Lung (tissue), 12 donors: ENCODE data around the gene ADNP. TPM values are rescaled to one million over a fixed set of nuclear protein-coding genes. Genes with fewer than 3 reads are reported as not detected.
A peak's percentile ranks its signal among the peaks of the same experiment; 100 is the strongest.

Source experiments
- ATAC-seq: fragments of 200-7000 bp; cut with Tn5 transposase; one replicate; pipeline ENCODE4 v1.9.1; 2020; ENCODE audit warnings: moderate number of reproducible peaks; ENCODE audit not compliant: insufficient read depth, low FRiP score
- DNase-seq, 3 donors: peaks; one replicate each; pipeline ENCODE4 v3.0.0-alpha.2; 2013 to 2017
- H3K27ac ChIP-seq, 2 donors: one replicate each; pipeline ENCODE4 v1.5.1; 2013; ENCODE audit warnings: mild to moderate bottlenecking in 2 of 2, moderate library complexity in 2 of 2, control low read depth in 1 of 2, inconsistent platforms in 1 of 2, low read depth in 1 of 2, low read length in 1 of 2
- H3K27me3 ChIP-seq, 3 donors: one replicate each; pipeline ENCODE4 v1.5.1; 2013; ENCODE audit warnings: low read length in 2 of 3; ENCODE audit not compliant: control insufficient read depth in 3 of 3, insufficient read depth in 3 of 3
- H3K36me3 ChIP-seq, 4 donors: one replicate each; pipeline ENCODE4 v1.5.1; 2013; ENCODE audit warnings: low read length in 4 of 4, mild to moderate bottlenecking in 1 of 4, moderate library complexity in 1 of 4; ENCODE audit not compliant: control insufficient read depth in 4 of 4, insufficient read depth in 4 of 4
- H3K4me1 ChIP-seq, 5 donors: one replicate each; pipeline ENCODE4 v1.5.1; 2013; ENCODE audit warnings: low read length in 5 of 5, mild to moderate bottlenecking in 2 of 5, moderate library complexity in 1 of 5; ENCODE audit not compliant: control insufficient read depth in 5 of 5, insufficient read depth in 5 of 5
- H3K4me3 ChIP-seq: one replicate; pipeline ENCODE4 v1.5.1; 2013; ENCODE audit warnings: mild to moderate bottlenecking, control low read depth, moderate library complexity
- H3K9ac ChIP-seq, 2 donors: one replicate each; pipeline ENCODE4 v1.5.1; 2013; ENCODE audit warnings: low read length in 2 of 2, control low read depth in 1 of 2; ENCODE audit not compliant: insufficient read depth in 1 of 2
- H3K9me3 ChIP-seq, 4 donors: one replicate each; pipeline ENCODE4 v1.5.1; 2013; ENCODE audit warnings: low read length in 3 of 4, mild to moderate bottlenecking in 1 of 4, moderate library complexity in 1 of 4; ENCODE audit not compliant: control insufficient read depth in 4 of 4, insufficient read depth in 3 of 4
- WGBS, 2 donors: extraction: QIAGEN DNeasy Blood & Tissue Kit; methylation state at CpG; one replicate each; pipeline ENCODE4 v1.1.7; 2013; 5-methylcytosine and 5-hydroxymethylcytosine counted together
- polyA plus RNA-seq, 2 donors: library from polyadenylated mRNA; stranded (reverse); fragments of 200-250 nt; gene quantifications; one replicate each; pipeline ENCODE4 v1.2.1, GENCODE V29; 2013
- total RNA-seq, 2 donors: library from RNA; depleted of rRNA in 1 of 2; stranded (reverse); fragments of >200 nt in 1 of 2; gene quantifications; one replicate each; pipeline ENCODE4 v1.2.1, GENCODE V29; 2014 to 2021
- TF ChIP-seq, protein P1 (sequence below): IDR thresholded peaks from 2 replicates; pipeline ENCODE4 v1.5.1; 2012; ENCODE audit warnings: mild to moderate bottlenecking; ENCODE audit errors: control extremely low read depth, extremely low read depth
- donor health status: control.
- donor health status: control.
- donor health status: Bipolar disorder and iron deficiency.
- donor health status: healthy.
- donor health status: DM: yes; HTN: yes; CAD: no.

The ADNP gene
- total and polyA plus RNA-seq, 4 donors: 18.0 to 81.5 (median 41.5) TPM

DNA sequence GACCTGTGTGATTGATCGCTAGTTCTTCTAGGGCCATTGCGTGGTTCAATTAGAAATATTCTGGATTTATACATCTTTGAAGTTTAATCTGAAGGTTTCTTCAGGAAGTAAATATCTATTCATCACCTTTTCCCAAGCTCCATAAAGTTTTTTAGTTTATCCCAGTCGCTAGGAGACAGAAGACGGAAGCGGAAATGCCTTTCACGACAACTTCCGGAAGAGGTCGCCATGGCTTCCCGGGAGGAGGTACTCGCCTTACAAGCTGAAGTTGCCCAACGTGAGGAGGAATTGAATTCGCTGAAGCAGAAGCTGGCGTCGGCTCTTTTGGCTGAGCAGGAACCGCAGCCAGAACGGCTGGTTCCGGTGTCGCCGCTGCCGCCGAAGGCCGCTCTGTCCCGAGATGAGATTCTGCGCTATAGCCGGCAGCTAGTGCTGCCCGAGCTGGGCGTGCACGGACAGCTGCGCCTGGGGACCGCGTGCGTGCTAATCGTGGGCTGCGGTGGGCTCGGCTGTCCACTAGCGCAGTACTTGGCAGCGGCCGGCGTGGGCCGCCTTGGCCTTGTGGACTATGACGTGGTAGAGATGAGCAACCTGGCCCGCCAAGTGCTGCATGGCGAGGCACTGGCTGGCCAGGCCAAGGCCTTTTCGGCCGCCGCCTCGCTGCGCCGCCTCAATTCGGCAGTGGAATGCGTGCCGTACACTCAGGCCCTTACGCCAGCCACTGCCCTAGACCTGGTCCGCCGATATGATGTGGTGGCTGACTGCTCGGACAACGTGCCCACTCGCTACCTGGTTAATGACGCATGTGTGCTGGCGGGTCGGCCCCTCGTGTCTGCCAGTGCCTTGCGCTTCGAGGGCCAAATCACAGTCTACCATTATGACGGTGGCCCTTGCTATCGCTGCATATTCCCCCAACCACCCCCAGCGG, 27.6 kb upstream of the ADNP start, which contains the start of gene MOCS3:
MOCS3 (plus strand) TSS at position 204 of the 928 bp plus-strand sequence; CDS start at position 229, 25 bp downstream.
- peak within 1 kb of the TSS; percentile 97 to 99 for H3K9ac ChIP-seq
- 1 to 2% methylated on average over 62 to 67 of the region's 67 CpGs for WGBS, 2 donors
- peak within 1 kb of the TSS; percentile 93 for H3K4me3 ChIP-seq
- TF ChIP-seq, protein P1, sequence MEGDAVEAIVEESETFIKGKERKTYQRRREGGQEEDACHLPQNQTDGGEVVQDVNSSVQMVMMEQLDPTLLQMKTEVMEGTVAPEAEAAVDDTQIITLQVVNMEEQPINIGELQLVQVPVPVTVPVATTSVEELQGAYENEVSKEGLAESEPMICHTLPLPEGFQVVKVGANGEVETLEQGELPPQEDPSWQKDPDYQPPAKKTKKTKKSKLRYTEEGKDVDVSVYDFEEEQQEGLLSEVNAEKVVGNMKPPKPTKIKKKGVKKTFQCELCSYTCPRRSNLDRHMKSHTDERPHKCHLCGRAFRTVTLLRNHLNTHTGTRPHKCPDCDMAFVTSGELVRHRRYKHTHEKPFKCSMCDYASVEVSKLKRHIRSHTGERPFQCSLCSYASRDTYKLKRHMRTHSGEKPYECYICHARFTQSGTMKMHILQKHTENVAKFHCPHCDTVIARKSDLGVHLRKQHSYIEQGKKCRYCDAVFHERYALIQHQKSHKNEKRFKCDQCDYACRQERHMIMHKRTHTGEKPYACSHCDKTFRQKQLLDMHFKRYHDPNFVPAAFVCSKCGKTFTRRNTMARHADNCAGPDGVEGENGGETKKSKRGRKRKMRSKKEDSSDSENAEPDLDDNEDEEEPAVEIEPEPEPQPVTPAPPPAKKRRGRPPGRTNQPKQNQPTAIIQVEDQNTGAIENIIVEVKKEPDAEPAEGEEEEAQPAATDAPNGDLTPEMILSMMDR: no peak
- H3K27me3 ChIP-seq: no peaks in the 10 kb centered on the region
- H3K27ac ChIP-seq: peak within 1 kb of the TSS; percentile 54 to 96
- H3K4me1 ChIP-seq: peaks cover 8 to 27% (median 17%) of the 10 kb centered on the region in 5 donors
- ATAC-seq (peak; percentile 78), DNase-seq (peak; percentile 90 to 96 (median 96))
- no peaks in the 10 kb centered on the region for H3K9me3 ChIP-seq
- no peaks in the 10 kb centered on the region for H3K36me3 ChIP-seq

DNA sequence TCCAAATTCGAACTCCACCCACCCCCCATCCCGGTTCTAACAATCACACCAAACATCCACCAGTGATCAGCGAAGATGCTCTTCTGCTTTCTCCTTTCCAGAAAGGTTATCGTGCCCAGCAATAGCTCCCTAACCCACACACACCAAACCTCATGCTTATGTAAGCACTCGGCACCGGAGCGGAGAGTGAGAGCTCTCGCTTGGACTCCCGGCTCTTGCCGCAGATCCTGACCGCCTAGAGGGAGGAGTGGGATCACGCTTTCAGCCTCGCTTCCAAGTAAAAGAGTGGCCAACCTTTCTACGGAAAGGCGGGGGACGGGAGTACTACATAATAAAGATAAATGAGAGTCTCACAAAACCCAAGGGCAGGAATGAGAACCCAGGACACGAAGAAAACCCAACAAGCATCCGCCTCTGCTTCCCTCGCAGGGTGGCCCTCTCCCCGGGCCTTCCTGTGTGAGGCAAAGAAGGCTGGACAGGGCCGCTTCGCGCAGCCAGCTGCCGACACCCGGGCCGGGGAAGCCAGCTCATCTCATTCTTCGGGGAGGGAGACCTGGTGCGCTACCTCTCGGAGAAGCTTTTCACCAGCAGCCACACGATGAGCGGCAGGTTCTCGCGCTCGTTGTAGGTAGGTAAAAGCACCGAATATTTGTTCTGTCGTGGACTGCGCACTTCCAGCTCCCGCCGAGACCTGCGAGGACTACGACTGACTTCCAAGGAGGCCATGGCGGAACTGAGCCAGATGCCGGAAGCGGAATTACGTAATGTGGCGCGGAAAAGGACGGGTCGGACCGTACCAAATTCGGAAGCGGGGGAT, 26.8 kb upstream of the ADNP start, which contains the start of gene DPM1:
DPM1 (minus strand) TSS at position 735 of the 817 bp plus-strand sequence; CDS start at position 726, 9 bp downstream.
- DNase-seq (peak in 2 of 3 donors; percentile 38 to 90), ATAC-seq (peak; percentile 92)
- H3K4me3 ChIP-seq: peak within 1 kb of the TSS; percentile 93
- H3K27me3 ChIP-seq: no peaks in the 10 kb centered on the region
- peak within 1 kb of the TSS; percentile 54 to 96 for H3K27ac ChIP-seq
- WGBS, 2 donors: 0 to 1% methylated on average over 52 of the region's 52 CpGs
- peaks cover 0 to 3% (median under 1%) of the 10 kb centered on the region in 4 donors for H3K36me3 ChIP-seq
- no peaks in the 10 kb centered on the region for H3K9me3 ChIP-seq
- peaks cover 8 to 27% (median 17%) of the 10 kb centered on the region in 5 donors for H3K4me1 ChIP-seq
- TF ChIP-seq, protein P1: no peak
- H3K9ac ChIP-seq: peak within 1 kb of the TSS; percentile 97 to 99

DNA sequence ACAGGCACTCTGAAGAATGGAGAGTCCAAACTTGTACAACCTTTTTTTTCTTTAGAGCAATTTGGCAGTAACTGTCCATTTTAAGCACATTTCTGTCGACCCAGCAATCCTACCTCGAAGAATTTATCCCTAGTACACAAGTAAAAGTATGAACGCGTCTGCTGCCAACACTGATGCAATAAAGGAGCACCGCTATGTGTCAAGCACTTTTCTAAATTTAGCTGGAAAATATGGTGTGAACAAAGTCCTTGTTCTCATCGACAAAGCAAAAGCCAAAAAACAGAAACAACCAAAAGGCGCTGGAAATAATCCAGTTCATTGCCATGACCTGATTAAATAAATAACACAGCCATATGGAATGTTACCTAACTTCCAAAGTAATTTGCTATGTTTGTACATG, 26.0 kb upstream of the ADNP start:
- 18 to 22% methylated on average over 7 of the region's 7 CpGs for WGBS, 2 donors
- Histone ChIP-seq H3K9ac (peak overlapping the region; percentile 97 to 99), H3K4me3 (no peak overlapping the region), H3K4me1 (peaks cover 8 to 27% (median 17%) of the 10 kb centered on the region in 5 donors), H3K36me3 (peaks cover 0 to 6% (median under 1%) of the 10 kb centered on the region in 4 donors), H3K27ac (peak overlapping the region in 1 of 2 donors; percentile 54), H3K27me3 (no peaks in the 10 kb centered on the region), H3K9me3 (no peaks in the 10 kb centered on the region)
- DNase-seq (peak in 1 of 3 donors; percentile 17), ATAC-seq (no peak)
- TF ChIP-seq, protein P1: no peak
